Astrocyte of the spinal cord (primary cell): Measurements from ENCODE around the gene LRRC23.

Source experiments
- DNase-seq: peaks from one replicate; pipeline ENCODE4 v3.0.0; 2011; ENCODE audit warnings: low read depth, low spot score
- H3K4me3 ChIP-seq: 2 replicates; pipeline ENCODE4 v1.5.1; 2011; ENCODE audit warnings: low read depth, mild to moderate bottlenecking, low read length, moderate library complexity
- CTCF ChIP-seq: IDR thresholded peaks from 2 replicates; pipeline ENCODE4 v1.5.1; 2012; ENCODE audit warnings: low read depth, mild to moderate bottlenecking, low read length, inconsistent platforms
- in situ Hi-C: cut with HindIII; loops from 2 replicates; pipeline ENCODE4 v1.10.0; 2017; ENCODE audit warnings: low sequenced_read_pairs

Gene LRRC23

DNA sequence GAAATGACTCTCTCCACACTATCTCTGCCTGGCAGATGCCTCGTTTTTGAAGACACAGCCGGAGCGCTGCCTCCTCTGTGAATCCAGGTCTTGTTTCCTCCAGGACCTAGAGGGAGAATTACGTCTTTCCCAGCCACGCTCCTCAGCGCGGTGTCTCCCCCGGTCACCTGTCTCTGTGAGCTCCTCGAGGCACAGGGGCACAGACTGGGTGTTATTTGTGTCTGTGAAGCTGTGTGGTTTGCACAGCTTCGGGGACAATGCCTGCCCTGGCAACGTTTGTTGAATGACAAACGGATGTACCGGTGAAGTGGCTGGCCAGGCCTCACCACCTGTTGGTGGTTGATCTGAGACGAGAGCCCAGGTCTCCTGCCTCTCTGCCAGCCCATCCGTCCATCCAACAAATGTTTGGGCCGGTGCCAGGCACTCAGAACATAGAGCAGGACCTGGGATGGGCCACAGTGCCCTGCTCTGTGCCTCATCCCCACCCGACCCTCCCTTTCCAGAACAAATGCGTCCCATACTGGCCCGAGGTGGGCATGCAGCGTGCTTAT is 52.6 kb downstream of the LRRC23 start:
- no peak for DNase-seq
- in situ Hi-C loops, result no loop called here
- no peak for TF ChIP-seq CTCF
- H3K4me3 ChIP-seq, result no peak overlapping the region

DNA sequence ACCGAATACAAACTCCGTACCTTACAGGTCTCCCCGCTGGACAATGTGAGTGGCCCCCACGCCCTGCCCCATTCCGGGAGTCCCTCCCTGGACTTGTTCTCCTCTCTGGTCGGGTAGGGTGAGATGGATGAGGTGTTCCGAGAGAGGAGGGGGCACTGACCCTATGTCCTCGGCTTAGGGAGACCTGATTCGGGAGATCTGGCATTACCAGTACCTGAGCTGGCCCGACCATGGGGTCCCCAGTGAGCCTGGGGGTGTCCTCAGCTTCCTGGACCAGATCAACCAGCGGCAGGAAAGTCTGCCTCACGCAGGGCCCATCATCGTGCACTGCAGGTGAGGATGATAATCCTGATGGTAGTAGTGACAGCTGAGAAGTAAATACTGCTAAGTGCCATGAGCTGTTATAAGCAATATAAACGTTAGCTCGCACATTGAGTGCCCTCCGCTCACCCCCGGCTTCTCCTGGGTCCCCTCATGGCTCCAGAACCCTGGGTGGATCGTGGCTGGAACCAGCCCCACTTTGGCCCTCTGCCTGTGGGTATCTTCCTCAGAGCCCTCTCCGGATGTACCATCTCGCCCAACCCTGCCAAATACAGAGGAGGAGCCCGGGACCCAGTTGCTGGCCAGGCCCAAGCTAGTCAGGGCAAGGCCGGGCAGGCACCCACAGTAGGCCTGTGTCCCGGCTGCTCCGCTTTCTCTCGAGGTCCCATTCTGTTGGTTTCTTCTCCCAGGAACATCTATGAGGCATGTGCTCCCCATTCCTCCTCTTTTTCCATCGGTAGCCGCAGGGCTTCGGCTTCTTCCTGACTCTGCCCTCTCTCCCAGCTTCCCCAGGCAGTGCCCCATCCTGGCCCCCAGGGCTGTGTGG is 53.4 kb downstream of the LRRC23 start:
- no peak overlapping the region for H3K4me3 ChIP-seq
- DNase-seq, result no peak
- TF ChIP-seq CTCF, result no peak
- in situ Hi-C loops, result no loop called here

DNA sequence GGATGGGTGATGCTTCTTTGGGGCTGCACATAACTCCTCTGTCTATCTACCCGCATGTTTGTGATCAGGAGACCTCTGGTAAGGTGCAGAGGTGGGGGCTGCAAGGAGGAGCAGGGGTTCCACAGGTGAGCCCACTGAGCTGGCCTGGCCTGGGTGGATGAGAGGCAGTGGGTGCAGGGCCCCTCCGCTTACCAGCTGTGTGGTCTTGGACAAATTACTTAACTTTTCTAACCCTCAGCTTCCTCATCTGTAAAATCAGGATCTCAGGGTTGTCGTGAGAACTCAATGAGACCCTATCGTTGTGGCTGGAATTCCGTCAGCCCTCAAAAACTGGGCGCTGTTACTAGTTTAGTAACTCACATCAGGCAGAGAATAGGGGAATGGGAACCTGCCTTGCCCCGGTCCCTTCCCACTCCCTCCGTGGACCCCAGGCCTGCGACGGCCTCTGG is 54.0 kb downstream of the LRRC23 start:
- no peak for TF ChIP-seq CTCF
- no peak overlapping the region for H3K4me3 ChIP-seq
- no peak for DNase-seq
- in situ Hi-C loops, result no loop called here

- in situ Hi-C loops, result no loop called here
- H3K4me3 ChIP-seq, result no peak overlapping the region
- no peak for TF ChIP-seq CTCF
- DNase-seq, result no peak
These were observed 54.6 kb downstream of the LRRC23 start for GRCh38 chr12:6959058-6959804.

DNA sequence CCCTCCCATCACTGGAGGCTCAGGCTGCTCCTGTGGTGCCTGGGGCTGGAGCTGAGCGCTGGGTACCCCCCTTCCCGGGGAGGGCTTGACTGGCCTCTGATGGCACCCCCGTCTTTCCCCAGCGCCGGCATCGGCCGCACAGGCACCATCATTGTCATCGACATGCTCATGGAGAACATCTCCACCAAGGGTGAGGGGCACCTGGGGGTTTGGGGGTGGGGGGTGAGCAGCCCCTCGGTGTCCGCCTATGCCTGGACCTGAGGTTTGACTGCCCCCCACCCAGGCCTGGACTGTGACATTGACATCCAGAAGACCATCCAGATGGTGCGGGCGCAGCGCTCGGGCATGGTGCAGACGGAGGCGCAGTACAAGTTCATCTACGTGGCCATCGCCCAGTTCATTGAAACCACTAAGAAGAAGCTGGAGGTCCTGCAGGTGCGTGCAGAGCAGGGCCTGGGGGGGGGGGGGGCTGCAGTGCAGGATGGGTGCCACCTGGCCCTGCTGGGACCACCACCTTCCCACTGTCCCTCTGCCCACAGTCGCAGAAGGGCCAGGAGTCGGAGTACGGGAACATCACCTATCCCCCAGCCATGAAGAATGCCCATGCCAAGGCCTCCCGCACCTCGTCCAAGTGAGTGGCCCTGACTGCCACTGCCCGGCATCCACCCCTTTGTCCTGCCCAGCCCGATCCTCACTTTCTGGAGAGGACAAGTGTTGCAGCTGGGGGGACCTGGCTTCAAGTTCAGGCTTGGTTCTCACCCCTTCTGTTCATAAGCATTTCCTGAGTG is 55.4 kb downstream of the LRRC23 start:
- no peak for DNase-seq
- no peak for TF ChIP-seq CTCF
- in situ Hi-C loops, result no loop called here
- H3K4me3 ChIP-seq, result no peak overlapping the region
